Liver (tissue), 3 donors: ENCODE measurements around the gene ZSWIM1.

Experiments used
- CTCF ChIP-seq: fragments of 150-350 bp; IDR thresholded peaks from 2 replicates; pipeline ENCODE4 v1.5.1; 2017; ENCODE audit warnings: improper control_type of control experiment, low read depth, low read length; ENCODE audit not compliant: missing input control
- HNF4A ChIP-seq, 2 donors: conservative IDR thresholded peaks; 2 replicates each; pipeline ENCODE4 v1.6.1; 2016; ENCODE audit warnings: antibody characterized with exemption in 2 of 2, mild to moderate bottlenecking in 2 of 2
- TAF1 ChIP-seq: conservative IDR thresholded peaks from 2 replicates; pipeline ENCODE4 v1.6.1; 2016; ENCODE audit warnings: antibody characterized with exemption, mild to moderate bottlenecking
- donor health status: healthy.
- donor health status: healthy.

- no peak for TF ChIP-seq CTCF
- TF ChIP-seq HNF4A (conservative IDR thresholded peaks at IDR 0.05), result no peak
- no peak for TF ChIP-seq TAF1
Measured at GRCh38 chr20:45834797-45835161, 46.2 kb upstream of the ZSWIM1 start.
